D721Med (cell line): ENCODE measurements around the gene CSRNP3.

Experiments used
- DNase-seq: peaks from one replicate; pipeline ENCODE4 v3.0.0; 2011; ENCODE audit warnings: low spot score; ENCODE audit not compliant: insufficient read length
- FAIRE-seq: peaks from 2 replicates; lab custom pipeline; 2011; peaks lifted over from hg19 to GRCh38; lab: Jason Lieb, UNC
- CTCF ChIP-seq: IDR thresholded peaks from 2 replicates; pipeline ENCODE4 v1.5.1; 2012; ENCODE audit warnings: mild to moderate bottlenecking, control low read depth; ENCODE audit not compliant: insufficient read depth; ENCODE audit errors: missing control alignments

CSRNP3 gene

DNA sequence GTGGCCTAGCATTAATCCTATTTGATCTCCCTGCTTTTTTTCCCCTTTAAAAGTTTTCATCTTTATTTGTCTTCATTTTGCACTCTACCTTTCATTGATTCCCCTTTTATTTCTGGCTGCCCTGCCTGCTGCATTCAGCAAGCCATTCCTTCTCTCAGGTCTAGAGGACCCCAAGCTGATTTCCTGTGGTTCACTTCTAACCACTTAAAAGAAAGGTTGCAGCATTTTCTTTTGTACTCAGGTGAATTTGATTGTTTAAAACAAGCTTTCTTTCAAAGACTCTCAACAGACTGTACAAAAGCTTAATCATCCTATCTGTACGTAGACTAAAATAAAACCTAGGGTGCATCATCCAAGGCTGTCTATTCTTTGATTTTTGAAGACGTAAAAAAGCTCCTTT, 160.3 kb downstream of the CSRNP3 start:
- no peak for TF ChIP-seq CTCF
- no peak for DNase-seq
- FAIRE-seq = no peak

- DNase-seq (no peak), FAIRE-seq (no peak)
- no peak for TF ChIP-seq CTCF
Observed at GRCh38 chr2:165630236-165630635, 160.7 kb downstream of the CSRNP3 start.

DNA sequence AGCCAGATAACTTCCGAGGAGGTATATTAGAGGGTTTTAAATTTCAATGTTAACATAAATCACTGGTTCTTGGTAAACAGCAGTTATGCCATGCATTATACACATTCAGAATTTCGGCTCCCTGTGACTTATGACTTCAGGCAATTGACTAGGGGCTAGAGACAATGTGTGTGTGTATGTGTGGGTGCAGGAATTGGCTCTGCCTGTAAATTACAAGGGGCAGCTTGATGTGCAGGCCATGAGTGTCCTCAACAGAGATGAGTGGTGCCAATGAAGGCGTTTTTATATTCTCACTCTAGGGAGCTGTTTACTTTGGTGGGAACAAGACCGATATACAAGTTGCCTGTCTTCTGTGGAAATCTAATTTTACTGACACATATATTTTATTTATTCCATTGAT, 161.6 kb downstream of the CSRNP3 start:
- TF ChIP-seq CTCF = no peak
- no peak for FAIRE-seq

DNA sequence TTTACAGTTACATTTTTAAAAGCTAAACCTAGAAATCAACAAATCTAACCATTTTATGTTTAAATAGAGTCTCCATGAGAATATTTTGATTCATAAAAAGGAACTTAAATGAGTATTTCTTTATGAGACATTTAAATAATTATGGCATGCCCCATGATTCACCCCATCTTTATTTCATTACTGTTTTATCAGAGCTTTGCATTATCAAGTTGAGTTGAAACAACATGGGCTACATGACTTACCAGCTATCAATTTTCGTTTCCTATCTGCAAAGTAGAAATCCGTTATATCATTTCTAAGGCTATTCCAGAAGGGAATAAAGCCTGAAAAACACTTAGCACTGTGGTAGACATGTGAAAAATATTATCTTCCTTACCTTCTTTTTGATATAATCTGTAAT, 163.1 kb downstream of the CSRNP3 start:
- FAIRE-seq (no peak), DNase-seq (no peak)
- no peak for TF ChIP-seq CTCF

More for the DNA sequence above, 161.6 kb downstream of the CSRNP3 start:
- no peak for DNase-seq

- DNase-seq (no peak), FAIRE-seq (no peak)
- TF ChIP-seq CTCF = no peak
Observed at GRCh38 chr2:165633431-165633830, 163.9 kb downstream of the CSRNP3 start.

DNA sequence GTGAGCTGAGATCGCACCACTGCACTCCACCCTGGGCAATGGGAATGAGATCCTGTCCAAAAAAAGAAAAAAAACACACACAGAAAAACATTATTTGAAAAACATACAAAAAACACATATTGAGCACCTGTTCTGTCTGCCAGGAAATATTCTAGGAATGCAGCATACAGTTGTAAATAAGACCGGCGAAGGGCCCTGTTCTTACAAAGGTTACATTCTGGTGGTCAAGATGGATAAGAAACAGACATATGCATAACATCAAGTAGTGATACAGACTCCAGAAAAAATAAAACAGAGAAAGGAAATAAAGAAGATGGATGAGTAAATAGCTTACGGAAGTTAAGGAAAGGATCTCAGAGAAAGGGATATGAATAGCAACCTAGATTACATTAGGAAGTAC, 164.8 kb downstream of the CSRNP3 start:
- TF ChIP-seq CTCF = no peak
- no peak for FAIRE-seq

GRCh38 chr2:165634855-165635254, 165.4 kb downstream of the CSRNP3 start:
- DNase-seq (no peak), FAIRE-seq (no peak)
- no peak for TF ChIP-seq CTCF

More for the DNA sequence above, 164.8 kb downstream of the CSRNP3 start:
- no peak for DNase-seq
